NT2/D1 (cell line): Measurements from ENCODE around the gene SLCO3A1.

Experiments
- SUZ12 ChIP-seq: IDR thresholded peaks from 2 replicates; pipeline ENCODE4 v1.6.1; 2011; ENCODE audit not compliant: insufficient read length, insufficient read depth; ENCODE audit errors: extremely low read depth
- YY1 ChIP-seq: IDR thresholded peaks from 2 replicates; pipeline ENCODE4 v1.6.1; 2011; ENCODE audit not compliant: insufficient read length, insufficient read depth
- ZNF274 ChIP-seq: IDR thresholded peaks from 2 replicates; pipeline ENCODE4 v1.6.1; 2011; ENCODE audit warnings: mild to moderate bottlenecking, low read depth, low read length

DNA sequence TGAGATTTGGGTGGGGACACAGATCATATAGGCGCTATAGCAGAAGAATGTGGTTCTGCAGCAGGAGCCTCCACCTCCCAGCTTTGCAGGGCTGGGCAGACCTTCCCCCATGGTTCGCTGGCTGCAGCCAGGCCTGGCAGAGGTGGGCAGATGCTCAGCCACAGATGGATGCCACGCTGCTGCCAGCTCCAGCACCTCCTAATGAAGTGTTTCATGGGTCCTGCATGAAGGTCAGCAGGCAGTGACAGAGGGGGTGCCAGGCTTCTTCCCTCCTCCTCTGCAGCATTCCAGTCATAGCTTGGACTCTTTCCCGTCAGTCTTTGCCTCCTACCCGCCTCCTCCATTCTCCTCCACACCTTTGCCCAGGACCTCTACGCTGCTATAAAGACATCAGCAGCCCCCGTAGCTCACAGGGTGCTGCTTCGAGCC is 85.9 kb downstream of the SLCO3A1 start:
- no peak for TF ChIP-seq YY1
- TF ChIP-seq SUZ12: no peak
- TF ChIP-seq ZNF274: no peak
